Measurements from ENCODE around the gene ADH1C. TPM values are rescaled to one million over a fixed set of nuclear protein-coding genes. Genes with fewer than 3 reads are reported as not detected.
"Not testable (repeated sequence)": the region's sequence is repeated elsewhere in the genome, so short reads cannot be mapped to it uniquely, and the experiment has no call there.

ADH1C gene
- total and polyA plus RNA-seq, 9 donors, result 6.0 to 11.3 (median 7.8) TPM

- DNase-seq, result no peak
- Histone ChIP-seq H3K4me3 (ENCODE audit: low read length) (no peak overlapping the region), H3K9me3 (replicated peaks; ENCODE audit: control insufficient read depth, low read depth, low read length) (no peaks in the 10 kb centered on the region), H3K27me3 (ENCODE audit: control insufficient read depth, insufficient read depth, low read length) (no peaks in the 10 kb centered on the region), H3K4me1 (ENCODE audit: control insufficient read depth, insufficient read depth, low read length) (peaks cover 9% of the 10 kb centered on the region), H3K36me3 (ENCODE audit: control insufficient read depth, insufficient read depth, low read length) (no peaks in the 10 kb centered on the region), H3K27ac (ENCODE audit: low read length) (peak overlapping the region; percentile 77)
- 86% methylated on average over 1 of the region's 1 CpG for WGBS (ENCODE audit: insufficient coverage)
These were observed 30.3 kb upstream of the ADH1C start for GRCh38 chr4:99382745-99383360.

DNA sequence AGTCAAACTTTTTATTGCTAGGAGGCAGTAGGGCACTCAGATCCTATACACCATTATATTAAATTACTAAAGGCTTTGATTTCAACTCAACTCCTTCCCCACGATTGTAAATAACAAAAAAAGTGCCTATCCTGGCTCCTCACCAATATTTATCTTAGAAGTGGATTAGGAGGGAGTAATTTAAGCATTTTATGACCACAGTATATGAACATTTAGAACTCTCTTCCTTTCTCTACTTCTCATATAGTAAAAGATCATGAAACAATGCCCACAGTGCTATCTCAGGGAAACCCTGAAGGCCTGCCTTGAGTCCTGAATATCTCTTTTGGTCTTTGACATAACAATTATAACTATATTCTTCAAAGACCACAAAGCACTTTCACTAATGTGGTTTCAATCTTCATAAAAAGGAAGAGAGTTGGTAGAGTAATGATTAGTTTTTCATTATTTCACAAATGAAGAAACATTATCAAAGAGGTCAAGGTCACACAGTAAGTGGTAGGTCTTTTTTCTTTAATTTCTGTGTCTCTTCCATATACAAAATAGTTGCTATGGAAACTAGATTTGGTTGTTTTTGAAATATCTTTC lies 29.1 kb upstream of the ADH1C start:
- WGBS (ENCODE audit: insufficient coverage), result no CpG with 5 or more reads among the region's 1 CpG
- H3K27me3 ChIP-seq (ENCODE audit: control insufficient read depth, insufficient read depth, low read length), result no peaks in the 10 kb centered on the region
- peaks cover 9% of the 10 kb centered on the region for H3K4me1 ChIP-seq (ENCODE audit: control insufficient read depth, insufficient read depth, low read length)
- H3K4me3 ChIP-seq (ENCODE audit: low read length), result no peak overlapping the region
- H3K36me3 ChIP-seq (ENCODE audit: control insufficient read depth, insufficient read depth, low read length), result no peaks in the 10 kb centered on the region
- H3K27ac ChIP-seq (ENCODE audit: low read length), result no peak overlapping the region
- no peak for DNase-seq
- H3K9me3 ChIP-seq (replicated peaks; ENCODE audit: control insufficient read depth, low read depth, low read length), result no peaks in the 10 kb centered on the region

- Histone ChIP-seq H3K27me3 (ENCODE audit: control insufficient read depth, insufficient read depth, low read length) (no peaks in the 10 kb centered on the region), H3K27ac (ENCODE audit: low read length) (no peak overlapping the region), H3K36me3 (ENCODE audit: control insufficient read depth, insufficient read depth, low read length) (no peaks in the 10 kb centered on the region), H3K9me3 (replicated peaks; ENCODE audit: control insufficient read depth, low read depth, low read length) (peaks cover 3% of the 10 kb centered on the region), H3K4me1 (ENCODE audit: control insufficient read depth, insufficient read depth, low read length) (peaks cover 9% of the 10 kb centered on the region), H3K4me3 (ENCODE audit: low read length) (no peak overlapping the region)
- peak; percentile 51 for DNase-seq
These were observed 27.0 kb upstream of the ADH1C start for GRCh38 chr4:99379571-99379970.

DNA sequence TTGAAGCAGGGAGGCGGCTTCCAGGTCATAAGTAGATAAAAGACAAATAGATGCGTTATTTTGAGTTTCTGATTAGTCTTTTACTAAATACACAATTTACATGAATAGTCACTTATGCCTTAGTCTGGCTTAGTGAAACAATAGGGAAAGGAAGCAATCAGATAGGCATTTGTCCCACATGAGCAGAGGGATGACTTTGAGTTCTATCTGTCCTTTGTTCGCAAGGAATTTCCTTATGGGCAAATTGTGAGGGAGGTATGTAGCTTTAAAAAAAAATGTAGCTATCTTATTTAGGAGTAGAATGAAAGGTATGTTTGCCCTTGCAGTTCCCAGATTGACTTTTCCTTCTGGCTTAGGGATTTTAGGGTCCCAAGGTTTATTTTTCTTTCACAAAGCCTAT lies 26.3 kb upstream of the ADH1C start:
- H3K36me3 ChIP-seq (ENCODE audit: control insufficient read depth, insufficient read depth, low read length), result no peaks in the 10 kb centered on the region
- H3K27ac ChIP-seq (ENCODE audit: low read length), result no peak overlapping the region
- H3K9me3 ChIP-seq (replicated peaks; ENCODE audit: control insufficient read depth, low read depth, low read length), result peaks cover 3% of the 10 kb centered on the region
- no peak for DNase-seq
- 100% methylated on average over 1 of the region's 3 CpGs for WGBS (ENCODE audit: insufficient coverage)
- H3K4me1 ChIP-seq (ENCODE audit: control insufficient read depth, insufficient read depth, low read length), result peaks cover 9% of the 10 kb centered on the region
- no peaks in the 10 kb centered on the region for H3K27me3 ChIP-seq (ENCODE audit: control insufficient read depth, insufficient read depth, low read length)
- no peak overlapping the region for H3K4me3 ChIP-seq (ENCODE audit: low read length)

GRCh38 chr4:99377341-99377740 lies 24.8 kb upstream of the ADH1C start:
- H3K27ac ChIP-seq (ENCODE audit: low read length); H3K27me3 ChIP-seq (ENCODE audit: control insufficient read depth, insufficient read depth, low read length); H3K4me1 ChIP-seq (ENCODE audit: control insufficient read depth, insufficient read depth, low read length); H3K36me3 ChIP-seq (ENCODE audit: control insufficient read depth, insufficient read depth, low read length); H3K4me3 ChIP-seq (ENCODE audit: low read length); H3K9me3 ChIP-seq (replicated peaks; ENCODE audit: control insufficient read depth, low read depth, low read length): not testable (repeated sequence)
- DNase-seq, result peak; percentile 71
- WGBS (ENCODE audit: insufficient coverage), result no CpG with 5 or more reads among the region's 6 CpGs

DNA sequence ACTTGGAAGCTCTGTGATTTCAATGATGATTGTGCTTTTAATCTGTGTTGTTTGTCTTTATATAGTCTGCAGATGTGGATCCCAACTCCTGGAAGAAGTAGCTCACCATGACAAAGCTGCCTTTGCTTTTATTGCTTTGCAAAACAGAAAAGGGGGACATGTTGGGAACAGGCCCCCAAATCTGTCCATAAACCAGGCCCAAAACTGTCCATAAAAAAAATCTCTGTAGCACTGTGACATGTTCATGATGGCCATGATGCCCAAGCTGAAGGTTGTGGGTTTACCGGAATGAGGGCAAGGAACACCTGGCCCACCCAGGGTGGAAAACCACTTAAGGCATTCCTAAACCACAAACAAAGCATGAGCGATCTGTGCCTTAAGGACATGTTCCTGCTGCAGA lies 19.9 kb upstream of the ADH1C start:
- H3K9me3 ChIP-seq (replicated peaks; ENCODE audit: control insufficient read depth, low read depth, low read length), result peaks cover 12% of the 10 kb centered on the region
- not testable (repeated sequence) for H3K36me3 ChIP-seq (ENCODE audit: control insufficient read depth, insufficient read depth, low read length); H3K4me3 ChIP-seq (ENCODE audit: low read length); H3K4me1 ChIP-seq (ENCODE audit: control insufficient read depth, insufficient read depth, low read length); DNase-seq; H3K27me3 ChIP-seq (ENCODE audit: control insufficient read depth, insufficient read depth, low read length); H3K27ac ChIP-seq (ENCODE audit: low read length)
- 100% methylated on average over 1 of the region's 2 CpGs for WGBS (ENCODE audit: insufficient coverage)

GRCh38 chr4:99367817-99368216 lies 15.3 kb upstream of the ADH1C start:
- not testable (repeated sequence) for H3K4me1 ChIP-seq (ENCODE audit: control insufficient read depth, insufficient read depth, low read length); DNase-seq; H3K27me3 ChIP-seq (ENCODE audit: control insufficient read depth, insufficient read depth, low read length); H3K27ac ChIP-seq (ENCODE audit: low read length); H3K36me3 ChIP-seq (ENCODE audit: control insufficient read depth, insufficient read depth, low read length); H3K9me3 ChIP-seq (replicated peaks; ENCODE audit: control insufficient read depth, low read depth, low read length); H3K4me3 ChIP-seq (ENCODE audit: low read length)
- no CpG with 5 or more reads among the region's 2 CpGs for WGBS (ENCODE audit: insufficient coverage)

DNA sequence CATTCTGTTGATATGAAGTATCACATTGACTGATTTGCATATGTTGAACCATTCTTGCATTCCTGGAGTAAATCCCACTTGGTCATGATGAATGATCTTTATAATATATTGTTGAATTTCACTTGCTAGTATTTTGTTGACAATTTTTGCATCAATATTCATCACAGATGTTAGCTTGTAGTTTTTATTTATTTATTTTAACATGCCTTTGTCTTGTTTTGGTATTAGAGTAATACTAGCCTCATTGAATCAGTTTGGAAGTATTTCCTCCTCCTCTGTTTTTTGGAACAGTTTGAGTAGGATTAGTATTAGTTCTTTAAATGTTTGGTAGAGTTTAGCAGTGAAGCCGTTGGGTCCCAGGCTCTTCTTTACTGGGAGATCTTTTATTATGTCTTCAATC lies 13.9 kb upstream of the ADH1C start:
- peaks cover under 1% of the 10 kb centered on the region for H3K9me3 ChIP-seq (replicated peaks; ENCODE audit: control insufficient read depth, low read depth, low read length)
- H3K4me1 ChIP-seq (ENCODE audit: control insufficient read depth, insufficient read depth, low read length), result no peaks in the 10 kb centered on the region
- WGBS (ENCODE audit: insufficient coverage), result no CpG with 5 or more reads among the region's 1 CpG
- no peak for DNase-seq
- no peak overlapping the region for H3K27ac ChIP-seq (ENCODE audit: low read length)
- no peaks in the 10 kb centered on the region for H3K36me3 ChIP-seq (ENCODE audit: control insufficient read depth, insufficient read depth, low read length)
- no peak overlapping the region for H3K4me3 ChIP-seq (ENCODE audit: low read length)
- H3K27me3 ChIP-seq (ENCODE audit: control insufficient read depth, insufficient read depth, low read length), result no peaks in the 10 kb centered on the region

DNA sequence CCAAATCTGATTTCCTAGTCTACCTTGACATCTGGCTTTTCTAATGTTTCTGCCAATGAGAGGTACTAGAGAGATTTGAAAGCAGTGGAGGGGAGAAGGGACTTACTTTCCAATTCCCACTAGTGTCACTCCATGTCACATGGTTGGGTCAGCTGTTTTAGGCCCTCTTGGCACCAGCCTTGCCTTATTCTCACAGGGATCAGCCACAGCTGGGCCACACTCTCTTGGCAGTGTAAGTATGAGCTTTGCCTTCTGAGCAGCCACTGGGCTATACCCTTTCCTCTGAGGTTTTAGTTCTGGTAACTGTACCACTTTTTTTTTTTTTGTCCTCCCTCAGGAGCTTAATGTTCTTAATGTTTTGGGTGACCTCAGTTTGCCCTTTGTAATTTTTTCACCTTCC lies 10.2 kb upstream of the ADH1C start:
- no peak overlapping the region for H3K4me3 ChIP-seq (ENCODE audit: low read length)
- DNase-seq, result peak; percentile 33
- no peaks in the 10 kb centered on the region for H3K36me3 ChIP-seq (ENCODE audit: control insufficient read depth, insufficient read depth, low read length)
- no peaks in the 10 kb centered on the region for H3K4me1 ChIP-seq (ENCODE audit: control insufficient read depth, insufficient read depth, low read length)
- H3K9me3 ChIP-seq (replicated peaks; ENCODE audit: control insufficient read depth, low read depth, low read length), result no peaks in the 10 kb centered on the region
- no peak overlapping the region for H3K27ac ChIP-seq (ENCODE audit: low read length)
- H3K27me3 ChIP-seq (ENCODE audit: control insufficient read depth, insufficient read depth, low read length), result no peaks in the 10 kb centered on the region

GRCh38 chr4:99361899-99362275 lies 9.3 kb upstream of the ADH1C start:
- Histone ChIP-seq H3K9me3 (replicated peaks; ENCODE audit: control insufficient read depth, low read depth, low read length) (no peaks in the 10 kb centered on the region), H3K4me1 (ENCODE audit: control insufficient read depth, insufficient read depth, low read length) (no peaks in the 10 kb centered on the region), H3K4me3 (ENCODE audit: low read length) (no peak overlapping the region), H3K27ac (ENCODE audit: low read length) (peak overlapping the region; percentile 23), H3K27me3 (ENCODE audit: control insufficient read depth, insufficient read depth, low read length) (no peaks in the 10 kb centered on the region), H3K36me3 (ENCODE audit: control insufficient read depth, insufficient read depth, low read length) (no peaks in the 10 kb centered on the region)
- peak; percentile 46 for DNase-seq

- H3K27ac ChIP-seq (ENCODE audit: low read length), result no peak overlapping the region
- no peaks in the 10 kb centered on the region for H3K27me3 ChIP-seq (ENCODE audit: control insufficient read depth, insufficient read depth, low read length)
- no peak for DNase-seq
- no peaks in the 10 kb centered on the region for H3K4me1 ChIP-seq (ENCODE audit: control insufficient read depth, insufficient read depth, low read length)
- no peaks in the 10 kb centered on the region for H3K9me3 ChIP-seq (replicated peaks; ENCODE audit: control insufficient read depth, low read depth, low read length)
- H3K36me3 ChIP-seq (ENCODE audit: control insufficient read depth, insufficient read depth, low read length), result no peaks in the 10 kb centered on the region
- no peak overlapping the region for H3K4me3 ChIP-seq (ENCODE audit: low read length)
These were observed 8.8 kb upstream of the ADH1C start for GRCh38 chr4:99361268-99361898.
